Calu3 (cell line): ENCODE results near the gene CRB1. TPM values are rescaled to one million over a fixed set of nuclear protein-coding genes. Genes with fewer than 3 reads are reported as not detected.
"Not testable (repeated sequence)": the region's sequence is repeated elsewhere in the genome, so short reads cannot be mapped to it uniquely, and the experiment has no call there.

Experiments used
- BruUV-seq: library from RNA; stranded (reverse); fragments of 400-500 nt; replicated peaks from 2 replicates; lab custom pipeline; 2021; lab: Mats Ljungman, UMichigan
- CTCF ChIA-PET: fragments of 300-600 bp; sonication (Branson Sonifier 250); formaldehyde crosslinking; loops from one replicate; lab custom pipeline; 2022; ENCODE audit warnings: antibody characterized with exemption; lab: Charles Lee
- DNase-seq: peaks from one replicate; pipeline ENCODE4 v3.0.0; 2022
- H3K27ac Mint-ChIP-seq: one replicate; pipeline ENCODE4 v1.8.0; 2022; ENCODE audit warnings: mixed read lengths; ENCODE audit not compliant: unreplicated experiment
- H3K27me3 Mint-ChIP-seq: one replicate; pipeline ENCODE4 v1.8.0; 2022; ENCODE audit warnings: mixed read lengths; ENCODE audit not compliant: unreplicated experiment
- H3K36me3 Mint-ChIP-seq: one replicate; pipeline ENCODE4 v1.8.0; 2022; ENCODE audit warnings: mild to moderate bottlenecking, moderate library complexity, mixed read lengths; ENCODE audit not compliant: insufficient read depth, unreplicated experiment
- H3K4me1 Mint-ChIP-seq: one replicate; pipeline ENCODE4 v1.8.0; 2022; ENCODE audit warnings: mild to moderate bottlenecking, low read depth, mixed read lengths; ENCODE audit not compliant: unreplicated experiment
- H3K4me3 Mint-ChIP-seq: one replicate; pipeline ENCODE4 v1.8.0; 2022; ENCODE audit warnings: mild to moderate bottlenecking, low read depth, moderate library complexity, mixed read lengths; ENCODE audit not compliant: unreplicated experiment
- H3K9me3 Mint-ChIP-seq: one replicate; pipeline ENCODE4 v1.8.0; 2022; ENCODE audit warnings: low read depth, mixed read lengths; ENCODE audit not compliant: unreplicated experiment
- CTCF ChIP-seq: fragments of 200-600 bp; IDR thresholded peaks from one replicate; pipeline ENCODE4 v1.8.0; 2022; ENCODE audit warnings: antibody characterized with exemption; ENCODE audit not compliant: unreplicated experiment
- intact Hi-C: fragments of 100-400 bp; cut with micrococcal nuclease; formaldehyde crosslinking; loops from one replicate; pipeline ENCODE4 v1.10.0; 2022; ENCODE audit not compliant: unreplicated experiment
- total RNA-seq: library from RNA; stranded (reverse); gene quantifications from 2 replicates; pipeline ENCODE4 v1.2.3, GENCODE V29; 2022

Gene CRB1
- total RNA-seq, 1 experiment from 2014 or later: not detected

- intact Hi-C loops: loop anchor here (10.0 kb wide), 1 partner anchor 1287 kb away; no protein-coding TSS in a partner anchor
- H3K27ac Mint-ChIP-seq: no peak overlapping the region
- no TSS peak for BruUV-seq
- CTCF ChIA-PET: no interaction called here
- no peak for DNase-seq
- no peak overlapping the region for H3K4me3 Mint-ChIP-seq
- no peak for TF ChIP-seq CTCF
- H3K27me3 Mint-ChIP-seq: no peaks in the 10 kb centered on the region
- no peaks in the 10 kb centered on the region for H3K36me3 Mint-ChIP-seq
- peaks cover 11% of the 10 kb centered on the region for H3K4me1 Mint-ChIP-seq
- H3K9me3 Mint-ChIP-seq: no peaks in the 10 kb centered on the region
Observed at GRCh38 chr1:197397895-197398294, 129.8 kb downstream of the CRB1 start.

GRCh38 chr1:197399755-197400521 is 131.9 kb downstream of the CRB1 start:
- no TSS peak for BruUV-seq
- CTCF ChIA-PET: interaction anchor here (0.7 to 1.5 kb wide), 15 partner anchors 10 to 1286 kb away, joined by 3 to 8 read pairs (median 5); partner anchors contain the start of gene C1orf53
- H3K9me3 Mint-ChIP-seq: no peaks in the 10 kb centered on the region
- H3K36me3 Mint-ChIP-seq: no peaks in the 10 kb centered on the region
- peaks cover 9% of the 10 kb centered on the region for H3K4me1 Mint-ChIP-seq
- H3K4me3 Mint-ChIP-seq: no peak overlapping the region
- peak; percentile 60 for TF ChIP-seq CTCF
- intact Hi-C loops: loop anchor here (5.0 to 10.0 kb wide), 2 partner anchors 122 to 1285 kb away; no protein-coding TSS in a partner anchor
- peak; percentile 52 for DNase-seq
- H3K27me3 Mint-ChIP-seq: no peaks in the 10 kb centered on the region
- no peak overlapping the region for H3K27ac Mint-ChIP-seq

- Mint-ChIP-seq H3K36me3 (no peaks in the 10 kb centered on the region), H3K9me3 (no peaks in the 10 kb centered on the region), H3K27me3 (no peaks in the 10 kb centered on the region), H3K4me1 (peaks cover 3% of the 10 kb centered on the region), H3K4me3 (no peak overlapping the region), H3K27ac (no peak overlapping the region)
- no peak for TF ChIP-seq CTCF
- no peak for DNase-seq
- intact Hi-C loops: loop anchor here (5.0 kb wide), 1 partner anchor 122 kb away; no protein-coding TSS in a partner anchor
- BruUV-seq: no TSS peak
- CTCF ChIA-PET: interaction anchor here (0.9 to 1.5 kb wide), 10 partner anchors 10 to 1286 kb away, joined by 3 to 8 read pairs (median 6); partner anchors contain the start of gene C1orf53
Observed at GRCh38 chr1:197400522-197400902, 132.5 kb downstream of the CRB1 start.

GRCh38 chr1:197402189-197402588 is 134.1 kb downstream of the CRB1 start:
- no peaks in the 10 kb centered on the region for H3K4me1 Mint-ChIP-seq
- intact Hi-C loops: loop anchor here (5.0 kb wide), 1 partner anchor 120 kb away; no protein-coding TSS in a partner anchor

GRCh38 chr1:197404774-197405173 is 136.7 kb downstream of the CRB1 start:
- H3K27me3 Mint-ChIP-seq, H3K4me3 Mint-ChIP-seq, H3K36me3 Mint-ChIP-seq, H3K27ac Mint-ChIP-seq, H3K4me1 Mint-ChIP-seq, DNase-seq, H3K9me3 Mint-ChIP-seq, BruUV-seq: not testable (repeated sequence)
- intact Hi-C loops: loop anchor here (5.0 kb wide), 1 partner anchor 118 kb away; no protein-coding TSS in a partner anchor
- CTCF ChIA-PET: interaction anchor here (0.8 kb wide), 1 partner anchor 498 kb away, joined by 3 read pairs; the partner anchor contains the start of gene C1orf53

More at GRCh38 chr1:197402189-197402588, 134.1 kb downstream of the CRB1 start:
- BruUV-seq: no TSS peak
- Mint-ChIP-seq H3K36me3 (no peaks in the 10 kb centered on the region), H3K9me3 (no peaks in the 10 kb centered on the region), H3K27me3 (no peaks in the 10 kb centered on the region), H3K27ac (no peak overlapping the region), H3K4me3 (no peak overlapping the region)
- no peak for DNase-seq
- CTCF ChIA-PET: no interaction called here
- no peak for TF ChIP-seq CTCF

- CTCF ChIA-PET, DNase-seq, intact Hi-C loops, H3K27ac Mint-ChIP-seq, BruUV-seq, H3K9me3 Mint-ChIP-seq, H3K4me3 Mint-ChIP-seq, H3K27me3 Mint-ChIP-seq, H3K4me1 Mint-ChIP-seq, H3K36me3 Mint-ChIP-seq: not testable (repeated sequence)
Observed at GRCh38 chr1:197405614-197406013, 137.6 kb downstream of the CRB1 start.
